Measurements from ENCODE around the gene NRAP.
A peak's percentile ranks its signal among the peaks of the same experiment; 100 is the strongest.
"Not testable (repeated sequence)": the region's sequence is repeated elsewhere in the genome, so short reads cannot be mapped to it uniquely, and the experiment has no call there.

Gene NRAP

GRCh38 chr10:113681533-113682470 is 18.0 kb upstream of the NRAP start:
- FAIRE-seq, result peak; percentile 82

GRCh38 chr10:113680190-113681111 is 16.6 kb upstream of the NRAP start:
- FAIRE-seq, result peak; percentile 82
- peak; percentile 9 for DNase-seq (ENCODE audit: insufficient read length, low spot score)

More at GRCh38 chr10:113681533-113682470, 18.0 kb upstream of the NRAP start:
- peak; percentile 28 for DNase-seq (ENCODE audit: insufficient read length, low spot score)

GRCh38 chr10:113679463-113680189 is 15.8 kb upstream of the NRAP start, which contains the start of gene CASP7:
Gene CASP7 (plus strand): TSS chr10:113679912. CDS start chr10:113697494, 17,582 bp downstream.
- FAIRE-seq (peak; percentile 86), DNase-seq (ENCODE audit: insufficient read length, low spot score) (peak; percentile 50)

GRCh38 chr10:113666682-113667252 is 2.9 kb upstream of the NRAP start:
- DNase-seq (ENCODE audit: insufficient read length, low spot score) (no peak), FAIRE-seq (peak; percentile 45)

GRCh38 chr10:113665806-113666354 is 2.0 kb upstream of the NRAP start:
- DNase-seq (ENCODE audit: insufficient read length, low spot score) (no peak), FAIRE-seq (no peak)

- no peak for FAIRE-seq
- DNase-seq (ENCODE audit: insufficient read length, low spot score), result no peak
Measured at GRCh38 chr10:113665352-113665751, 1.5 kb upstream of the NRAP start.

GRCh38 chr10:113663142-113663541 is 699 bp downstream of the NRAP start:
- FAIRE-seq (no peak), DNase-seq (ENCODE audit: insufficient read length, low spot score) (no peak)

- DNase-seq (ENCODE audit: insufficient read length, low spot score), result no peak
- no peak for FAIRE-seq
Measured at GRCh38 chr10:113661332-113661731, 2.5 kb downstream of the NRAP start.

- DNase-seq (ENCODE audit: insufficient read length, low spot score), result no peak
- FAIRE-seq, result no peak
Measured at GRCh38 chr10:113657544-113657943, 6.3 kb downstream of the NRAP start.

GRCh38 chr10:113656896-113657295 is 6.9 kb downstream of the NRAP start:
- no peak for DNase-seq (ENCODE audit: insufficient read length, low spot score)

GRCh38 chr10:113652456-113652855 is 11.4 kb downstream of the NRAP start:
- DNase-seq (ENCODE audit: insufficient read length, low spot score); FAIRE-seq: not testable (repeated sequence)

More at GRCh38 chr10:113656896-113657295, 6.9 kb downstream of the NRAP start:
- FAIRE-seq, result no peak

GRCh38 chr10:113651898-113652297 is 11.9 kb downstream of the NRAP start:
- FAIRE-seq (no peak), DNase-seq (ENCODE audit: insufficient read length, low spot score) (no peak)

- DNase-seq (ENCODE audit: insufficient read length, low spot score), result no peak
- FAIRE-seq, result no peak
Measured at GRCh38 chr10:113651021-113651420, 12.8 kb downstream of the NRAP start.

GRCh38 chr10:113650172-113650571 is 13.7 kb downstream of the NRAP start:
- FAIRE-seq (no peak), DNase-seq (ENCODE audit: insufficient read length, low spot score) (no peak)

GRCh38 chr10:113648478-113648877 is 15.4 kb downstream of the NRAP start:
- no peak for DNase-seq (ENCODE audit: insufficient read length, low spot score)
- FAIRE-seq, result no peak

- DNase-seq (ENCODE audit: insufficient read length, low spot score) (no peak), FAIRE-seq (no peak)
Measured at GRCh38 chr10:113647812-113648211, 16.0 kb downstream of the NRAP start.

- no peak for FAIRE-seq
- no peak for DNase-seq (ENCODE audit: insufficient read length, low spot score)
Measured at GRCh38 chr10:113646336-113647201, 17.3 kb downstream of the NRAP start.

GRCh38 chr10:113644185-113645120 is 19.4 kb downstream of the NRAP start:
- FAIRE-seq, result no peak

More at GRCh38 chr10:113644185-113645120, 19.4 kb downstream of the NRAP start:
- no peak for DNase-seq (ENCODE audit: insufficient read length, low spot score)
